ENCODE measurements around the gene ITGB6. TPM values are rescaled to one million over a fixed set of nuclear protein-coding genes. Genes with fewer than 3 reads are reported as not detected.

Gene ITGB6
- total RNA-seq, 1 experiment from 2014 or later = not detected

DNA sequence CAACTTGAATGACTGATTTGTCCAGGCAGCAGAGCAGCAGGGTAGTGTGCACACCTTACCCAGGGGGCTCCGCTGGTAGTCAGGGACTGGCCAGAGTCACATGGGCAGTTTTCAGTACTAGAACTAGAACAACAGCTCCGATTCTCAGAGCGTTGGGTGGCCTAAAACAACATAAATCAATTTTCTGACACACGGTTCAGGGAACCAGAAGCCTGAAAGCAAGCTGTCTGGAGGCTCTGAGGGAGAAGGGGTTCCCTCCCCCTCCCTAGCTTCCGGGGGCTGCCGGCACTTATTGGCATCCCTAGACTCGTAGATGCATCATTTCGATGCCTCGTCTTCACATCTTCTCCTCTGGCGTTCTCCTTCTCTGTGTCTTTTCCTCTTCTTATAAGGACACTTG lies 13.4 kb upstream of the ITGB6 start:
- Mint-ChIP-seq H3K27ac (no peak overlapping the region), H3K4me1 (peaks cover 3% of the 10 kb centered on the region; the same call in 1 of the 2 replicates), H3K4me3 (no peak overlapping the region), H3K27me3 (ENCODE audit: low read depth) (no peaks in the 10 kb centered on the region), H3K36me3 (no peaks in the 10 kb centered on the region), H3K9me3 (no peaks in the 10 kb centered on the region)
- no peak for ATAC-seq
- DNase-seq (ENCODE audit: low spot score) = no peak
- CTCF ChIA-PET = no interaction called here
- POLR2A ChIA-PET = no interaction called here
- TF ChIP-seq SP1 (CRISPR knock-in tag; conservative IDR thresholded peaks at IDR 0.05) (no peak), ZNF121 (CRISPR knock-in tag; IDR thresholded peaks at IDR 0.05) (no peak), ZNF219 (CRISPR knock-in tag; IDR thresholded peaks at IDR 0.05; ENCODE audit: borderline replicate concordance) (no peak), NR2C2 (CRISPR knock-in tag; IDR thresholded peaks at IDR 0.05) (no peak), ZNF263 (CRISPR knock-in tag; IDR thresholded peaks at IDR 0.05; ENCODE audit: low read depth) (no peak), ESRRA (CRISPR knock-in tag; IDR thresholded peaks at IDR 0.05; ENCODE audit: borderline replicate concordance) (no peak), JUN (CRISPR knock-in tag; IDR thresholded peaks at IDR 0.05) (no peak), FOXP1 (CRISPR knock-in tag; IDR thresholded peaks at IDR 0.05; ENCODE audit: borderline replicate concordance) (no peak), ATF1 (CRISPR knock-in tag; IDR thresholded peaks at IDR 0.05) (no peak), RORB (CRISPR knock-in tag; IDR thresholded peaks at IDR 0.05) (no peak), KAT7 (CRISPR knock-in tag; IDR thresholded peaks at IDR 0.05; ENCODE audit: borderline replicate concordance) (no peak)
- TF ChIP-seq, protein P1, sequence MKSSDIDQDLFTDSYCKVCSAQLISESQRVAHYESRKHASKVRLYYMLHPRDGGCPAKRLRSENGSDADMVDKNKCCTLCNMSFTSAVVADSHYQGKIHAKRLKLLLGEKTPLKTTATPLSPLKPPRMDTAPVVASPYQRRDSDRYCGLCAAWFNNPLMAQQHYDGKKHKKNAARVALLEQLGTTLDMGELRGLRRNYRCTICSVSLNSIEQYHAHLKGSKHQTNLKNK (CRISPR knock-in tag; IDR thresholded peaks at IDR 0.05) = no peak
- TF ChIP-seq, protein P2, sequence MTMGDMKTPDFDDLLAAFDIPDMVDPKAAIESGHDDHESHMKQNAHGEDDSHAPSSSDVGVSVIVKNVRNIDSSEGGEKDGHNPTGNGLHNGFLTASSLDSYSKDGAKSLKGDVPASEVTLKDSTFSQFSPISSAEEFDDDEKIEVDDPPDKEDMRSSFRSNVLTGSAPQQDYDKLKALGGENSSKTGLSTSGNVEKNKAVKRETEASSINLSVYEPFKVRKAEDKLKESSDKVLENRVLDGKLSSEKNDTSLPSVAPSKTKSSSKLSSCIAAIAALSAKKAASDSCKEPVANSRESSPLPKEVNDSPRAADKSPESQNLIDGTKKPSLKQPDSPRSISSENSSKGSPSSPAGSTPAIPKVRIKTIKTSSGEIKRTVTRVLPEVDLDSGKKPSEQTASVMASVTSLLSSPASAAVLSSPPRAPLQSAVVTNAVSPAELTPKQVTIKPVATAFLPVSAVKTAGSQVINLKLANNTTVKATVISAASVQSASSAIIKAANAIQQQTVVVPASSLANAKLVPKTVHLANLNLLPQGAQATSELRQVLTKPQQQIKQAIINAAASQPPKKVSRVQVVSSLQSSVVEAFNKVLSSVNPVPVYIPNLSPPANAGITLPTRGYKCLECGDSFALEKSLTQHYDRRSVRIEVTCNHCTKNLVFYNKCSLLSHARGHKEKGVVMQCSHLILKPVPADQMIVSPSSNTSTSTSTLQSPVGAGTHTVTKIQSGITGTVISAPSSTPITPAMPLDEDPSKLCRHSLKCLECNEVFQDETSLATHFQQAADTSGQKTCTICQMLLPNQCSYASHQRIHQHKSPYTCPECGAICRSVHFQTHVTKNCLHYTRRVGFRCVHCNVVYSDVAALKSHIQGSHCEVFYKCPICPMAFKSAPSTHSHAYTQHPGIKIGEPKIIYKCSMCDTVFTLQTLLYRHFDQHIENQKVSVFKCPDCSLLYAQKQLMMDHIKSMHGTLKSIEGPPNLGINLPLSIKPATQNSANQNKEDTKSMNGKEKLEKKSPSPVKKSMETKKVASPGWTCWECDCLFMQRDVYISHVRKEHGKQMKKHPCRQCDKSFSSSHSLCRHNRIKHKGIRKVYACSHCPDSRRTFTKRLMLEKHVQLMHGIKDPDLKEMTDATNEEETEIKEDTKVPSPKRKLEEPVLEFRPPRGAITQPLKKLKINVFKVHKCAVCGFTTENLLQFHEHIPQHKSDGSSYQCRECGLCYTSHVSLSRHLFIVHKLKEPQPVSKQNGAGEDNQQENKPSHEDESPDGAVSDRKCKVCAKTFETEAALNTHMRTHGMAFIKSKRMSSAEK (CRISPR knock-in tag; IDR thresholded peaks at IDR 0.05; ENCODE audit: borderline replicate concordance) = no peak
- TF ChIP-seq, protein P3, sequence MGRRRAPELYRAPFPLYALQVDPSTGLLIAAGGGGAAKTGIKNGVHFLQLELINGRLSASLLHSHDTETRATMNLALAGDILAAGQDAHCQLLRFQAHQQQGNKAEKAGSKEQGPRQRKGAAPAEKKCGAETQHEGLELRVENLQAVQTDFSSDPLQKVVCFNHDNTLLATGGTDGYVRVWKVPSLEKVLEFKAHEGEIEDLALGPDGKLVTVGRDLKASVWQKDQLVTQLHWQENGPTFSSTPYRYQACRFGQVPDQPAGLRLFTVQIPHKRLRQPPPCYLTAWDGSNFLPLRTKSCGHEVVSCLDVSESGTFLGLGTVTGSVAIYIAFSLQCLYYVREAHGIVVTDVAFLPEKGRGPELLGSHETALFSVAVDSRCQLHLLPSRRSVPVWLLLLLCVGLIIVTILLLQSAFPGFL (CRISPR knock-in tag; IDR thresholded peaks at IDR 0.05; ENCODE audit: borderline replicate concordance) = no peak
- TF ChIP-seq, protein P4, sequence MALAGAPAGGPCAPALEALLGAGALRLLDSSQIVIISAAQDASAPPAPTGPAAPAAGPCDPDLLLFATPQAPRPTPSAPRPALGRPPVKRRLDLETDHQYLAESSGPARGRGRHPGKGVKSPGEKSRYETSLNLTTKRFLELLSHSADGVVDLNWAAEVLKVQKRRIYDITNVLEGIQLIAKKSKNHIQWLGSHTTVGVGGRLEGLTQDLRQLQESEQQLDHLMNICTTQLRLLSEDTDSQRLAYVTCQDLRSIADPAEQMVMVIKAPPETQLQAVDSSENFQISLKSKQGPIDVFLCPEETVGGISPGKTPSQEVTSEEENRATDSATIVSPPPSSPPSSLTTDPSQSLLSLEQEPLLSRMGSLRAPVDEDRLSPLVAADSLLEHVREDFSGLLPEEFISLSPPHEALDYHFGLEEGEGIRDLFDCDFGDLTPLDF (CRISPR knock-in tag; IDR thresholded peaks at IDR 0.05) = no peak
- TF ChIP-seq, protein P5, sequence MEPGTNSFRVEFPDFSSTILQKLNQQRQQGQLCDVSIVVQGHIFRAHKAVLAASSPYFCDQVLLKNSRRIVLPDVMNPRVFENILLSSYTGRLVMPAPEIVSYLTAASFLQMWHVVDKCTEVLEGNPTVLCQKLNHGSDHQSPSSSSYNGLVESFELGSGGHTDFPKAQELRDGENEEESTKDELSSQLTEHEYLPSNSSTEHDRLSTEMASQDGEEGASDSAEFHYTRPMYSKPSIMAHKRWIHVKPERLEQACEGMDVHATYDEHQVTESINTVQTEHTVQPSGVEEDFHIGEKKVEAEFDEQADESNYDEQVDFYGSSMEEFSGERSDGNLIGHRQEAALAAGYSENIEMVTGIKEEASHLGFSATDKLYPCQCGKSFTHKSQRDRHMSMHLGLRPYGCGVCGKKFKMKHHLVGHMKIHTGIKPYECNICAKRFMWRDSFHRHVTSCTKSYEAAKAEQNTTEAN (CRISPR knock-in tag; IDR thresholded peaks at IDR 0.05) = no peak
- TF ChIP-seq, protein P6, sequence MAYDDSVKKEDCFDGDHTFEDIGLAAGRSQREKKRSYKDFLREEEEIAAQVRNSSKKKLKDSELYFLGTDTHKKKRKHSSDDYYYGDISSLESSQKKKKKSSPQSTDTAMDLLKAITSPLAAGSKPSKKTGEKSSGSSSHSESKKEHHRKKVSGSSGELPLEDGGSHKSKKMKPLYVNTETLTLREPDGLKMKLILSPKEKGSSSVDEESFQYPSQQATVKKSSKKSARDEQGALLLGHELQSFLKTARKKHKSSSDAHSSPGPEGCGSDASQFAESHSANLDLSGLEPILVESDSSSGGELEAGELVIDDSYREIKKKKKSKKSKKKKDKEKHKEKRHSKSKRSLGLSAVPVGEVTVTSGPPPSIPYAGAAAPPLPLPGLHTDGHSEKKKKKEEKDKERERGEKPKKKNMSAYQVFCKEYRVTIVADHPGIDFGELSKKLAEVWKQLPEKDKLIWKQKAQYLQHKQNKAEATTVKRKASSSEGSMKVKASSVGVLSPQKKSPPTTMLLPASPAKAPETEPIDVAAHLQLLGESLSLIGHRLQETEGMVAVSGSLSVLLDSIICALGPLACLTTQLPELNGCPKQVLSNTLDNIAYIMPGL (CRISPR knock-in tag; IDR thresholded peaks at IDR 0.05) = no peak
- TF ChIP-seq, protein P7, sequence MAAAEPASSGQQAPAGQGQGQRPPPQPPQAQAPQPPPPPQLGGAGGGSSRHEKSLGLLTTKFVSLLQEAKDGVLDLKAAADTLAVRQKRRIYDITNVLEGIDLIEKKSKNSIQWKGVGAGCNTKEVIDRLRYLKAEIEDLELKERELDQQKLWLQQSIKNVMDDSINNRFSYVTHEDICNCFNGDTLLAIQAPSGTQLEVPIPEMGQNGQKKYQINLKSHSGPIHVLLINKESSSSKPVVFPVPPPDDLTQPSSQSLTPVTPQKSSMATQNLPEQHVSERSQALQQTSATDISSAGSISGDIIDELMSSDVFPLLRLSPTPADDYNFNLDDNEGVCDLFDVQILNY (CRISPR knock-in tag; IDR thresholded peaks at IDR 0.05) = no peak
- TF ChIP-seq, protein P8, sequence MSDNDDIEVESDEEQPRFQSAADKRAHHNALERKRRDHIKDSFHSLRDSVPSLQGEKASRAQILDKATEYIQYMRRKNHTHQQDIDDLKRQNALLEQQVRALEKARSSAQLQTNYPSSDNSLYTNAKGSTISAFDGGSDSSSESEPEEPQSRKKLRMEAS (CRISPR knock-in tag; IDR thresholded peaks at IDR 0.05) = no peak

Measured in WTC11 (cell line).